Rectal smooth muscle tissue (tissue), 1 donor: ENCODE data around the gene TXNDC15.

Experiments used
- H3K27ac ChIP-seq: one replicate; pipeline ENCODE4 v1.7.0; 2013; ENCODE audit warnings: low read depth, low read length, inconsistent platforms
- H3K27me3 ChIP-seq: one replicate; pipeline ENCODE4 v1.7.0; 2013; ENCODE audit warnings: low read length; ENCODE audit not compliant: control insufficient read depth, insufficient read depth
- H3K36me3 ChIP-seq: one replicate; pipeline ENCODE4 v1.7.0; 2013; ENCODE audit warnings: low read length; ENCODE audit not compliant: control insufficient read depth, insufficient read depth
- H3K4me1 ChIP-seq: one replicate; pipeline ENCODE4 v1.7.0; 2013; ENCODE audit warnings: low read length; ENCODE audit not compliant: control insufficient read depth, insufficient read depth
- H3K4me3 ChIP-seq: one replicate; pipeline ENCODE4 v1.7.0; 2013; ENCODE audit warnings: low read length
- H3K9ac ChIP-seq: one replicate; pipeline ENCODE4 v1.7.0; 2013; ENCODE audit warnings: low read length

TXNDC15 gene

GRCh38 chr5:134911285-134912206 is 37.4 kb downstream of the TXNDC15 start:
- peaks cover 7% of the 10 kb centered on the region for H3K36me3 ChIP-seq
- no peak overlapping the region for H3K27ac ChIP-seq
- no peak overlapping the region for H3K4me3 ChIP-seq
- H3K4me1 ChIP-seq, result no peaks in the 10 kb centered on the region
- no peak overlapping the region for H3K9ac ChIP-seq
- H3K27me3 ChIP-seq, result no peaks in the 10 kb centered on the region

- Histone ChIP-seq H3K36me3 (peaks cover 7% of the 10 kb centered on the region), H3K4me1 (no peaks in the 10 kb centered on the region), H3K9ac (no peak overlapping the region), H3K27ac (no peak overlapping the region), H3K27me3 (no peaks in the 10 kb centered on the region), H3K4me3 (no peak overlapping the region)
Observed at GRCh38 chr5:134913254-134913653, 39.1 kb downstream of the TXNDC15 start.

GRCh38 chr5:134913795-134914194 is 39.6 kb downstream of the TXNDC15 start:
- peaks cover 7% of the 10 kb centered on the region for H3K36me3 ChIP-seq
- H3K4me3 ChIP-seq, result no peak overlapping the region
- H3K9ac ChIP-seq, result no peak overlapping the region
- H3K4me1 ChIP-seq, result no peaks in the 10 kb centered on the region
- no peaks in the 10 kb centered on the region for H3K27me3 ChIP-seq
- no peak overlapping the region for H3K27ac ChIP-seq

GRCh38 chr5:134917070-134917815 is 43.1 kb downstream of the TXNDC15 start:
- H3K4me1 ChIP-seq, result no peaks in the 10 kb centered on the region
- H3K9ac ChIP-seq, result no peak overlapping the region
- H3K27me3 ChIP-seq, result no peaks in the 10 kb centered on the region
- H3K4me3 ChIP-seq, result no peak overlapping the region
- H3K36me3 ChIP-seq, result peaks cover 12% of the 10 kb centered on the region
- H3K27ac ChIP-seq, result no peak overlapping the region

- H3K27me3 ChIP-seq, result no peaks in the 10 kb centered on the region
- H3K9ac ChIP-seq, result no peak overlapping the region
- H3K36me3 ChIP-seq, result peaks cover 11% of the 10 kb centered on the region
- H3K4me3 ChIP-seq, result no peak overlapping the region
- no peaks in the 10 kb centered on the region for H3K4me1 ChIP-seq
- no peak overlapping the region for H3K27ac ChIP-seq
Observed at GRCh38 chr5:134918861-134919260, 44.7 kb downstream of the TXNDC15 start.

- no peak overlapping the region for H3K27ac ChIP-seq
- H3K9ac ChIP-seq, result no peak overlapping the region
- no peak overlapping the region for H3K4me3 ChIP-seq
- H3K36me3 ChIP-seq, result peaks cover 5% of the 10 kb centered on the region
- no peaks in the 10 kb centered on the region for H3K27me3 ChIP-seq
- H3K4me1 ChIP-seq, result no peaks in the 10 kb centered on the region
Observed at GRCh38 chr5:134920848-134921575, 46.8 kb downstream of the TXNDC15 start.

- no peak overlapping the region for H3K4me3 ChIP-seq
- H3K36me3 ChIP-seq, result peaks cover 3% of the 10 kb centered on the region
- no peak overlapping the region for H3K27ac ChIP-seq
- H3K4me1 ChIP-seq, result no peaks in the 10 kb centered on the region
- H3K9ac ChIP-seq, result no peak overlapping the region
- no peaks in the 10 kb centered on the region for H3K27me3 ChIP-seq
Observed at GRCh38 chr5:134932508-134932907, 58.3 kb downstream of the TXNDC15 start.

GRCh38 chr5:134934202-134934601 is 60.0 kb downstream of the TXNDC15 start:
- peaks cover 3% of the 10 kb centered on the region for H3K36me3 ChIP-seq
- no peak overlapping the region for H3K4me3 ChIP-seq
- H3K27me3 ChIP-seq, result no peaks in the 10 kb centered on the region
- no peak overlapping the region for H3K9ac ChIP-seq
- H3K4me1 ChIP-seq, result no peaks in the 10 kb centered on the region
- H3K27ac ChIP-seq, result no peak overlapping the region

GRCh38 chr5:134935711-134936602 is 61.8 kb downstream of the TXNDC15 start:
- no peak overlapping the region for H3K9ac ChIP-seq
- no peak overlapping the region for H3K27ac ChIP-seq
- no peaks in the 10 kb centered on the region for H3K4me1 ChIP-seq
- no peak overlapping the region for H3K4me3 ChIP-seq
- H3K27me3 ChIP-seq, result no peaks in the 10 kb centered on the region
- H3K36me3 ChIP-seq, result peaks cover 3% of the 10 kb centered on the region

GRCh38 chr5:134937526-134937925 is 63.4 kb downstream of the TXNDC15 start:
- no peak overlapping the region for H3K9ac ChIP-seq
- H3K4me3 ChIP-seq, result no peak overlapping the region
- H3K4me1 ChIP-seq, result no peaks in the 10 kb centered on the region
- no peaks in the 10 kb centered on the region for H3K36me3 ChIP-seq
- no peak overlapping the region for H3K27ac ChIP-seq
- no peaks in the 10 kb centered on the region for H3K27me3 ChIP-seq

- H3K27ac ChIP-seq, result no peak overlapping the region
- H3K9ac ChIP-seq, result no peak overlapping the region
- H3K4me1 ChIP-seq, result no peaks in the 10 kb centered on the region
- no peaks in the 10 kb centered on the region for H3K27me3 ChIP-seq
- no peak overlapping the region for H3K4me3 ChIP-seq
- no peaks in the 10 kb centered on the region for H3K36me3 ChIP-seq
Observed at GRCh38 chr5:134938030-134938429, 63.9 kb downstream of the TXNDC15 start.
